GM15510 (cell line): Measurements from ENCODE around the gene EXOC6B.

Source experiments
- POLR2A ChIP-seq: IDR thresholded peaks from 3 replicates; pipeline ENCODE4 v1.6.1; 2011; ENCODE audit warnings: borderline replicate concordance; ENCODE audit not compliant: insufficient read length; ENCODE audit errors: extremely low read depth

EXOC6B gene

DNA sequence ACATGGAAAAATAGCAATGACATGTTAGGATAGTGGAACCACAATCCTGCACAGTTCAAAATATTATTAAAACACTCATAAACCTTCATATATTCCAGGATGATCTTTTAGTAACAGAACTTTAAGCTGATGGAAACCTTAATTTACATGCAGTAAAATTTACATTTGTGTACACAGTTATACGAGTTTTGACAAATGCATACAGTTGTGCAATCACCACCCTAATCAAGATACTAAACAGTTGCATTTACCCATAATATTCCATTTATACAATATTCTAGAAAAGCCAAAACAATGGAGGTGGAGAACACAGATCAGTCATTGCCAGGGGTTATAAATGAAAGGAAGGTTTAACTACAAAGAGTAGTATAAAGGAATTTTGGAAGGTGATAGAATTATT, 117.6 kb downstream of the EXOC6B start:
- no peak for TF ChIP-seq POLR2A

DNA sequence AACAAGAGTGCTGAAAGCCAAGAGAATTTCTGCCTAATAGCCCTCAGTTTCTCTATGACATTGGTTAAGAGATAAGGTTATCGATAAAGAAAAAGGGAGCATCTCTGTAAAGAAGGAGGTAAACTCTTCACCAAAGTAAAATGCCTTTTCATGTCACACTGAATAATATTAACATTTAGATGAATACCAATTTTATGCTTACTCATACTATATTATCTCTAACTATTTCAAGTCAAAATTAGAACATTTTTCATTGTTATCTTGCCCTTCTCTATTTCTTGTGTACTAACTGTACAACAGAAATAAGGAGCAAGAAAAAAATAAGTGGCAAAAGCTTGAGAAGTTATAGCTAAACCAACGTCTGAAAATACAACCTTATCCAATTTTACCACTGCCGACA, 127.5 kb downstream of the EXOC6B start:
- TF ChIP-seq POLR2A: no peak

DNA sequence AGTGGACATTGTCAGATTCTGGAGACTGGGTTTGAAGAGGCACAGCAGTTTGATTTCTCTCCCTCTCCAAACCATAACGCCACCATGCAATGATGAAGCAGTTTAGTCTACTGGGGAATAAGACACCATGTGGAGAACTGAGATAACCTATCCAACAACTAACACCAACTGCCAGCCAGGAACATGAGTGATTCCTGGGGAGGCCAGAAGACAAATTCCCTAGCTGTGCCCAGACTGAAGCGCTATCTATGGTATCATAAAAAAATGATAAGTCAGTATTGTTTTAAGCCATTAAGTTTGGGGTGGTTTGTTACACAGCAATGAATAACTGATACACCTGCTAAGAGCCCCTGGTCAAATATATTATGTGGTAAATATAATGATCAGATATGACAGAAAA, 129.3 kb downstream of the EXOC6B start:
- no peak for TF ChIP-seq POLR2A

DNA sequence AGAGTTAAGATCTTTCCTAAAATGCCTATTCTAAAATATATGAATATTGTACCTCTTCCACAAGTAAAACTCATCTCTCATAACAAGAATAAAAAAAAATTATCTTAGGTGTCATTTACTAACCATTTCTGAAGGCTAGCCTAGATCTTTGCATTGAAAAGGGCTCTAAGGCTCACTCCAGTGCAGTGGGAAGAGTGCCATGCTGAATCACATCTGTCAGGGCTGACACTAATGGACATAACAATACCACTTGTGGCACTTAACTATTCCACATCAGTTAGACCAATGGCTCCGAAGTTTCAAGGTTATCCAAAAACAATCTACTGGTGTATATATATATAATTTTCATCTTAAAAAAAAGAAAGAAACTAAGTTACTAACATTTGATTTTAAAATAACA, 130.2 kb downstream of the EXOC6B start:
- TF ChIP-seq POLR2A: no peak

DNA sequence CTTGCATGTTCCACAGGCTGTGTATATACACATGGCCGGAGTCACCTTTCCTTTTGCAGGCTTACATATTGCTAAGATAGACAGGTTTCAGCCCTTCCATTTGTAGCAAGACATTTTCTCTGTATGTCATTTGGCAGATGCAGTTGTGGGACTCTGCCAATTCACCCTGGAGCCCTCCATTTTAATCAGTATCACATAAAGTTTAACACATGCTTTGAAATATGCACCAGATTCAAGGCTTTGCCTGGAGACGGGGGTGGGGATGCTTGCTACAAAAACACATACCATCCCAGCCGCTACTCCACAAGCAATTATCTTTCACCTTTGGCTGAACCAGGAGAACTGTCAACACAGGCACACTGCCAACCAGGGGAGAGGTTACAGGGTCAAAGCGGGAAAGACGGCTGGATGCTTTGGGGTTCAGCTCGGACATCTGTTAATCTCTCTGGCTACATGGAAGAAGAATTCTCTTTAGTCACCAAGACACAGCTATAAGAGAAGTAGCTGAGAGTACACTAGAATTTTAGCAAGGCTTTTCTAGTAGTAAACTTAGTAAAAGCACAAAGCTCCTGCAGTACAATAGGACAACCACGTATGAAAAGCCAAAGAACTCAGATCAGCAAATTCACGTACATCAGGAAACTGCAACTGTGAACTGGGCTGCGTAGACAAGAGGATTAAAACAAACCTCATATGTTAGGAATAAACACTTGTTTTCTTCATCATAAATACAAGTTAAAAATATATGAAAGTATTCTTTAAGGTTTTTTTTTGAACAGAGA, 130.9 kb downstream of the EXOC6B start:
- no peak for TF ChIP-seq POLR2A

DNA sequence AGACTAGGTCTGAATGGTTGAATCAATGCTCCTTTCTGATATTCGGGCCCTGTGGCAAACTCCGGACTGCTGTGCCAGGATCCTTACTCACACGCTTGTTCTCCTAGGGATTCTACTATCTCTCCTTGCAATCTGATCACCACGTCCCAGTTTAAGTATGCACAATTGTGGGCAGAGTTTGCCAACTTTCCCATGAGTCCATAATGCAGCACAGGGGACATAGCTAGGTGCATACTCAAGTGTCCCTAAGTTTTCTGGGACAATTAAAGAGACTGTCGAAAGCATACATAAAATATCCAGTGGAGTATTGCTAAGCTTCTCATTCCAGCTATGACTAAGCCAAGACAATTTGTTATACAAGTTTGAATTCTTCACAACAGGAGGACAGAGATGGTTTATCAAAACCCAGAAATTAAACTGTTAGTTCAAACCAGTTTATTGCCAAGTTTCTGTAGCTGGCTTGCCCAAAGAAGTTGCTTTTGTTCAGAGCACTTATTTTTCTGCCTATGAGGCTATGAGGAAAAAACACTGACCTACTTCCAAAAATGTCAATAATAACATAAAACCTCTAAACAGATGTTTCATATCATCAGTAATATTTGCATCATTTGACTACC, 136.1 kb downstream of the EXOC6B start:
- no peak for TF ChIP-seq POLR2A

DNA sequence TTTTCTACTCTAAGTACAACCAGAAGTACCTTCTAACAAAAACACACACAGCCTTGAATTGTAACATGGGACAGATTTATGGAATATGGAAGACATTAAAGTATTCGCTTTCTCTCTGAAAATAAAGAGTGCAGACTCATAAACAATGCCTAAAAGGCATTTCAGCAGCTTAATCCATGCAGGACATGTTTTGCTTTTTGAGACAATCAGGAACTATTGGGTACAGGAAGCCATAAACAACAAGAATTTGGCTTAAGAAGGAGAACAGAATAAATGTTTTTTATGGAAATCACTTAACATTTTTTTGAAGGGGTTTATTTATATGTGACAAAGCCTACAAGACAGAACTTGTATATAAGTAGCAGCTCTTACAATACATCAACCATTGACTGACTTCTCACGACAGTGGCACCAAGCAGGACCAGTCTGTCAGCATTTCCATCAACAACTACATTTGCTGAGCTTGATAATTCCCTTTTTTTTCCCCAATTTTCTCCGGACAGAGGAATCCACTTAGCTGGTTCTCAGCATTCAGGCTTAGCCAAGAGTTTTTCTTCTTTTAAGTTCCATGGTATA, 140.1 kb downstream of the EXOC6B start:
- no peak for TF ChIP-seq POLR2A

DNA sequence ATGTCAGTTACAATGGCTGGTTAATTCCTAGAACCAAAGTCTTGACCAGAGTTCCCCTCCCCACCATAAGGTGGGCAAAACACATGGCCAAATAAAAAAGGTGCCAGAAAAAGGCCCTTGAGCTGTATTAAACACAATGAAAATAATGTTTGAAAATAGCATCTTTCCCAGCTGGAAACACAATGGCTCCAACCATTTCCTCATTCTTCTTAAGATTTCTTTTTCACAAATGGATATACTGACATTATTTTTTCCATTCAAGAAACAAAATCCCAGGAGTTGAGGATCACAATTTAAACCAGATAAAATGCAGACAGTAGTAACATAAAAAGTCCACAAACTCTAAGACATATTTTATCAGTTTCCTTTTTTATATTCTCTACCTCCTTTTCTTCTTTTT, 143.8 kb downstream of the EXOC6B start:
- TF ChIP-seq POLR2A: no peak

DNA sequence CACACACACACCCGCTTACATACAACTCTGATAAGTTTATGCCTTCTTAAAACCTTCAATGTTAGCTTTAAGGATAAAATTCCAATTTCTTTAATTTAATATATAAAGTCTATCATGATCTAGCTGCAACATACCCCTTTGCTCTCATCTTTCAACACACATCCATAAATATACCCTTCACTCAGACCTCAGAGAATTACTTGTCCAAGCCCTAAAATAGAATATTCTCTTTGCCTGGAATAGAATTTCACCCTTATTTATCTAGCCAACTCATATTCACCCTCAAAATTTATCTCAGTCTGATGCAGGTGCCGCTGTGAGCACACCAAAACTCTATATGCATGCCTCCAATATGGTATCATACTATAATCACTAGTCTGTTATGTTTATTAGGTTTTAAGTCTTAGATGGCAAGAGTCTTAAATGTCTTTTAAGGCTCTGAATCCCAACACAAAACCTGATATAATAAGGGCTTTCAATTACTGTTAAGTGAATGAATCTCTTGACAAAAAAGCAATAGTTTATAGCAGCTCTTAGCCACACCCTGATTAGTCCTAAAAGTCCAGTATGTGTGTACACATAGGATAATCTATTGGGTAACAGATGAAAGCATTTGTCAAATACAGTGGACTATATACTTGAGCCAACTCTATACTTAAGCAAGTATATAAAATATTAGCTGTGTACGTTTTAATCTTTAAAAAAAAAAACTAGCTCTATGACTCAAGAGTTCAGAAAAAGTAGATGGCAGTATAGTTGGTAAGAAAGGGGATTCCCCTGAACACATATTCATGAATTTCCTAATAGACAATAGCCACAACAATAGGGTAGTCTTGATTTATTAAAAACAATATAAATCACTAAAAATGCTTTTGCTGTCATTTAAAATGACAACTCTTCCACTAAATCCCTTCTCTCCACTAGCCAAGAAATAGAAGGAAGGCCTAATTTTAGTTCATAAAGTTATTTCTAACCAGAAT, 144.5 kb downstream of the EXOC6B start:
- TF ChIP-seq POLR2A: no peak

DNA sequence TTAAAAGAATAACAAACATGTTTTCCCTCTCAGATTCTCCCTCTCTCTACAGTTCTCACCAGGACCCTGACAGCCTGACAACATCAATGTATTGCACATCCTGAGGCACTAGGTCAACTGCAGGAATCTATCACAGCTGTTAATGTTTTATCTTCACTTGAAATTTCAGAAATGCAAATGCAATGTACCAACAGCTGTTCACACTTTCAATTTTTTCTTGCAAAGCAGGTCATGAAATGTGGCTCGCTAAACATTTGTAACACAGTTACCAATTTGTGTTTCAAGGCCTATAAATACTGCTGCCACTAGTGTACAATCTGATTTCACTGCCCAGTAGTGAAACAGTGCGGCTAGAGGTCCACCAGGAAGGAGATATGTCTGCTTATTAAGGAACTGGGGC, 147.8 kb downstream of the EXOC6B start:
- TF ChIP-seq POLR2A: no peak

DNA sequence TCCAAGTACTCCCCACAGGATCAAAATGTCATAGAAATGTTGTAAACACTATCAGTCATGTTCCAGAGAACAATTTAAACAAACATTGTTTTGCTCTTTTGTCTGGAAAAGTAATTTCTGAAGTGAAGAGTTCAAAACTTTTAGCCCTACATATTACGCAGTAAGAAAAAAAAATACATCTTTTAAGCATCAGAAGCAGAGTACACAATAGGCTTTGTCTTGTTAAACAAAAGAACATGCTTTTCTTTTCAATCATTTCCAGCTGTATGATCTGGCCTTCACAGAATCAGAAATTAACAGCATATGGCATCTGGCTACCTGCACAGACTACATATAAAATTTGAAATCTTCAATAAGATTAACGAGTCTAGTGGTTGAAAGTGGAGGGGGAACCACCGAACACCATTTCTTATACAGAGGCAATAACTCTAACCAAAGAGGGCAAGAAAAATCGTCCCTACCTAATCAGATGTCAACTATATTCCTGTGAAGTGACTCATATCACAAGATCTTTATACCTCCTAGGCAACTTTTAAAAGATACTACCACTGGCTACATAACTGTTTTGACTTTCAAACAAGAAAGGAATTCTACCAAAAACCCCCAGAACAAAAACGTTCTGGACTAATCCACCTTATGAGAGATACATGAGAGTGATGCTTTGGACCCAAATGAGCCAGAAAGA, 149.3 kb downstream of the EXOC6B start:
- no peak for TF ChIP-seq POLR2A

DNA sequence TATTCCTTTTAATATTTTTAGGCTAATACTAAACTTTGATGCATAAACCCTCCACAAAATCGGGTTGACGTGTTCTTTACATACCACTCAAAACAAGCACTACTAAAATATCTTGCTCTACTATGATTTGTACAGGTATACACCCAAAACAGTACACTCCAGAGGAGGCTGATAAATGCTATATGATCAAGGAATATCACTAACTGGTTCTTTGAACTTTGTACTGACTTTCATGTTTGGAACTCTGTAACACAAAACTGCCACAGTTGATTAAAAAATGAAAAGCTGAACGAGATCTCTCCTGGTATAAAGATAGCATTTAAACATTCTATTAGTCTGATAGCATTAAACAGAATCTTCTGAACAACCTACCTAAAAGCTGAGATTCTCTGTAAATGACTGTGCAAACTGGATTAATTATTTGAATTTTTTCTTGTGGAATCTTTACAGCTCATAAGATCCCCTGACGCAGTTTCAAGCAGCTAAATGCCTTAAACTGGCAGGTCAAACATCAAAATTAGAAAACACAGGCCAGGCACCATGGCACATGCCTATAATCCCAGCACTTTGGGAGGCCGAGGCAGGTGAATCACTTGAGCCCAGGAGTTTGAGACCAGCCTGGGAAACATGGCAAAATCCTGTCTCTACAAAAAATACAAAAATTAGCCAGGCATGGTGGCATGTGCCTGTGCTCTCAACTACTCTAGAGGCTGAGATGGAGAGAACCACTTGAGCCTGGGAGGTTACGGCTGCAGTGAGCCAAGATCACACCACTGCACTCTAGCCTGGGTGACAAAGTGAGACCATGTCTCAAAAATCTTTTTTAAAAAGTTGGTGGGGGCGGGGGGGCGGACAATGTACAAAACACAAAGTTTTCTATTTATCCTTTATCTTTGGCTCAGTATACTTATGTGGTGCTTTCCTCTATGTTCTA, 150.6 kb downstream of the EXOC6B start:
- TF ChIP-seq POLR2A: no peak

DNA sequence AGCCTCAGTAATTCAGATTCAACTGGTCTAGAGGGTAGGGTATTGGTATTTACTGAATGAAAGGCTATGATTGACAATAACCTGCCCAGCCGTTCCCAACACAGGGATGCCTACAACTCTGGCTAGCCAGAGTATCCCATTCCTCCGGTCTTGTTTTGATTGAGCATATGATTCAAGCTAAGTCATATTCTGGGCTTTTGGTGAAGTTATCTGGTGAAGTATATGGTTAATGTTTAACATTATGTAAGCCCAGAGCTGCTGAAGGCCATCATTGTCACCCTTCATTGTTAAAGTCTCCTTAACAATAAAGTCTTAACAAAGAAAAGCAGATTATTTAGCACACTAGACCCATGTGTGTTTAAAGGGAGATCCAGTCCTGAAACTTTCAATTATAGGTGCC, 152.6 kb downstream of the EXOC6B start:
- no peak for TF ChIP-seq POLR2A

DNA sequence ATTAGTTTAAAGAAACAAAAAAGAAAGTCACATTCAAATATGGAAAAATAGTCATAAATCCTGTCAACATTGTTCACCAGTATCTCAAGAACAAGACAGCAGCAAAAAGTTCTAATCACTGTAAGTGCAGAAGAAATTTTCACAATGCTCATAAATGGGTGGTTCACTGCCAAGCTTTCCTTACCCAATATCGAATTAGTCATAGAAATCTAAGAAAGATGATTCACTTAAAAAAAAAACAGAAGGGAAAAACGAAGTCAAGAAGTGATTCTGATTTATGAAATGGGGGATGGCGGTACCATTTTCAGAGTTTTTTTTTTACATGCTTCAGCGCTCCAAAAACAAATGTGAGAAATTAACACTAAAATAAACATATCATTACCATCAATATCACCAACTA, 156.7 kb downstream of the EXOC6B start:
- TF ChIP-seq POLR2A: no peak

DNA sequence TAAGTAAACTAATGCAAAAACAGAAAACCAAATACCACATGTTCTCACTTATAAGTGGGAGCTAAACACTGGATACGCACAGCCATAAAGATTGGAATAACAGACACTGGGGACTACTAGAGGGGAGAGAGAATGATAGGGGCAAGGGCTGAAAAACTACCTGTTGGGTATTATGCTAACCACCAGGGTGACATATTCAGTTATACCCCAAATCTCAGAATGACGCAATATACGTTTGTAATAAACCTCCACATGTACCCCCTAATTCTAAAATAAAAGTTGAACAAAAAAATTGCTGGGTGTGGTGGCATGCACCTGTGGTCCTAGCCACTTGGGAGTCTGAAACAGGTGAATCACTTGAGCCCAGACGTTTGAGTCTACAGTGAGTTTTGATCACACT, 157.2 kb downstream of the EXOC6B start:
- TF ChIP-seq POLR2A: no peak
